ENCODE data around the gene ADGRF5.
A peak's percentile ranks its signal among the peaks of the same experiment; 100 is the strongest.

Gene ADGRF5

DNA sequence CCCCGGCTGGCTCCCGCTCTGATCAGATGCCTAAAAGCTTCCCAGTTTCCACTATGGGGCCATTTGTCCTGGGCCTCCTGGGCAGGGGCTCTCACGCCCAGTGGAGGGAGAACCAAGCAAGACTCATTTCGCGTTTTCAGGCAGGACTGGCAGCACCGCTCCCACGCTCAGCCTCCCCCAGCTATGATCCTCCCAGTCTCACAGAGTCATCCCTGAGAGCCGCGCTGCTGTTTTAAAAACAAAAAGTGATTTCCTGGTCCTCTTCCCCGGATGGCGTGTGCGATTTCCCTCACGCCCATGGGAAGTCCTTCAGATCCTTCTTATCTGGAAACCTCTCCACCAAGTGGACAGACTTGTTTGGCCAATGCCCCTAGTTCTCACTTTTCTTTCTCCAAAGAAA, at the start of gene ADGRF5:
ADGRF5 (minus strand) TSS at position 208 of the 400 bp plus-strand sequence. CDS start 15,176 bp downstream, outside the sequence.
- H3K27me3 ChIP-seq = no peaks in the 10 kb centered on the region
- H3K27ac ChIP-seq = no peak within 1 kb of the TSS
- no peaks in the 10 kb centered on the region for H3K36me3 ChIP-seq
- peaks cover 0 to 20% (median 10%) of the 10 kb centered on the region in 4 donors for H3K4me1 ChIP-seq
- intact Hi-C loops (cut with DNase I; ENCODE audit: low total_unique reads) = no loop called here
- no peaks in the 10 kb centered on the region for H3K9me3 ChIP-seq
- no peak for DNase-seq
- peak within 1 kb of the TSS in 1 of 2 donors; percentile 11 for H3K4me3 ChIP-seq
- TF ChIP-seq, protein P1, sequence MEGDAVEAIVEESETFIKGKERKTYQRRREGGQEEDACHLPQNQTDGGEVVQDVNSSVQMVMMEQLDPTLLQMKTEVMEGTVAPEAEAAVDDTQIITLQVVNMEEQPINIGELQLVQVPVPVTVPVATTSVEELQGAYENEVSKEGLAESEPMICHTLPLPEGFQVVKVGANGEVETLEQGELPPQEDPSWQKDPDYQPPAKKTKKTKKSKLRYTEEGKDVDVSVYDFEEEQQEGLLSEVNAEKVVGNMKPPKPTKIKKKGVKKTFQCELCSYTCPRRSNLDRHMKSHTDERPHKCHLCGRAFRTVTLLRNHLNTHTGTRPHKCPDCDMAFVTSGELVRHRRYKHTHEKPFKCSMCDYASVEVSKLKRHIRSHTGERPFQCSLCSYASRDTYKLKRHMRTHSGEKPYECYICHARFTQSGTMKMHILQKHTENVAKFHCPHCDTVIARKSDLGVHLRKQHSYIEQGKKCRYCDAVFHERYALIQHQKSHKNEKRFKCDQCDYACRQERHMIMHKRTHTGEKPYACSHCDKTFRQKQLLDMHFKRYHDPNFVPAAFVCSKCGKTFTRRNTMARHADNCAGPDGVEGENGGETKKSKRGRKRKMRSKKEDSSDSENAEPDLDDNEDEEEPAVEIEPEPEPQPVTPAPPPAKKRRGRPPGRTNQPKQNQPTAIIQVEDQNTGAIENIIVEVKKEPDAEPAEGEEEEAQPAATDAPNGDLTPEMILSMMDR (IDR thresholded peaks at IDR 0.05) = no peak

DNA sequence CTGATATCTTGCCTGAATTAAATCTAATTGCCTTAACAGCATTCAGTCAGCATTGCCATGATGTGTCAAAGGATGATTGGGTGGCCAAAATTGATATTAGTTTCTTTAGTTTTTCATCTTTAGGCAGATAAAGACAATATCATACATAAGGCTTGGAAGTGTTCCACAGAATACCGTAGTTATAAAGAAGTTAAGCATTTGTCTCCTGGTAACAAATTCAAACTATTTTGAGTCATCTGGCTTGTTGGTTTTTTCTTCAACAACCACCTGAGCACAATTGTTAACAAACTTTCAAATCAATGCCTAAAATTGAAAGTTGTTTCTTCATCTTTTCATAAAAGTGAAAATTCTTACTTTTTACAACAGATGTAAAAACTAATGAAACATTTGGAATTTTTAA, 47.5 kb upstream of the ADGRF5 start:
- Histone ChIP-seq H3K27ac (no peak overlapping the region), H3K9me3 (no peaks in the 10 kb centered on the region), H3K27me3 (no peaks in the 10 kb centered on the region), H3K4me3 (no peak overlapping the region), H3K4me1 (peaks cover 0 to 12% (median 0%) of the 10 kb centered on the region in 4 donors), H3K36me3 (no peaks in the 10 kb centered on the region)
- TF ChIP-seq, protein P1 (IDR thresholded peaks at IDR 0.05) = no peak
- no peak for DNase-seq
- intact Hi-C loops (cut with DNase I; ENCODE audit: low total_unique reads) = no loop called here

DNA sequence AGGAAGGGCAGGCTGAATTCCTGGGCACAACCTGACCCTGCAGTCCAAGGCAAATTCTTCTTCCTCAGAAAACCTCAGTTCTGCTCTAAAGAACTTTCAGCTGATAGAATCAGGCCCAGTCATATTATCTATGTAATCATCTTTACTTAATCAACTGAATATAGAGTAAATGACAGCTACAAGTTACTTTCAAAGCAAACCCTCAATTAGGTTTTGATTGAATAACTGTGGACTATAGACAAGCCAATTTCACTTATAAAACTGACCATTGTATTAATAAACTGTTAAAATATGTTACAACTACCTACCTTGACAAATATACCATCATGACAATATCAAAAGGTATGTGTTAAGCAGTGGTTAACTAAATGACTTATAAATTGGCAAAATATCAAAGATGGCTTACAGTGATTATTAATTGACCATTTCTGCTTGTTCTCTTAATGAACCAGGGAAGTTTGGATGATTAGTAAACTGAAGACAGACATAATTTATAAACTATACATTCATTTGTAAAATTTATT, 46.1 kb upstream of the ADGRF5 start:
- Histone ChIP-seq H3K27ac (no peak overlapping the region), H3K9me3 (no peaks in the 10 kb centered on the region), H3K4me1 (peaks cover 0 to 19% (median 0%) of the 10 kb centered on the region in 4 donors), H3K36me3 (no peaks in the 10 kb centered on the region), H3K4me3 (no peak overlapping the region), H3K27me3 (no peaks in the 10 kb centered on the region)
- TF ChIP-seq, protein P1 (IDR thresholded peaks at IDR 0.05) = no peak
- intact Hi-C loops (cut with DNase I; ENCODE audit: low total_unique reads) = no loop called here
- no peak for DNase-seq

DNA sequence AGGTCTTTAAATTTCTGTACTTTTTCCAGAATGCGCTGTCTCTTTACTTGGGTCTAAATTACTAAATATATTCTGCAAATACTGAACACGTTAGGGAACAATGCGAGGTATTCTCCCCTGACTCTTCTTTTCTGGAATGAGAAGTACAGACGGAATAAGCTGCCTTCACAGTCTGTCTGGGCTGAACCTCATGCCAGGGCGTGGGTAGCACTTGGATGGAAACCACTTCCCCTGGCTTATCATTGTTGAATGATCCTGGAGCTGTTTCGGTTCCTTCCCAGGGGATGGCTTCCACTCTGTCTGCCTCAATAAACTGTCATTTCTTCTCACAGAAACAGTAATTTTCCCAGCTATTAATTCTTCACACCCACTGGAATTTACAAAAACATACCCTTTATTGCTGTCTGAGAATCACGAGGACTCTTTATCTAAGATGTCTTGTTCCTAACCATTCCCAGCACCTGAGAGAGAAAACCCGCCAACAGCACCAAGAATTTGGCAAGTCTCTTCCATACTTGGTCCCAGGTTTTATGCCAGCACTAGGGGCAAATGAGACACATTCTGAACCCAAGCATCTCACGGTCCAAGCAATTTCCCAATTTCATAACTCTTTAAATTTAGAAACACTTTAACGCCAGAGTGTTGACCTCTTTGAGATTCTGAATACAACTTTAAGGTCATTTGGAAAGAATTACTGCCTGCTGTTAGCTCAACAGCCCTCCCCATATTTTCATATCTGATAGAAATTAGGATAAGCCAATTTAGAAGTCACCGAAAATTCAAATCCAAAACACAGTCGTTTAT, 43.2 kb upstream of the ADGRF5 start:
- peaks cover 0 to 19% (median 0%) of the 10 kb centered on the region in 4 donors for H3K4me1 ChIP-seq
- H3K36me3 ChIP-seq = no peaks in the 10 kb centered on the region
- no peaks in the 10 kb centered on the region for H3K27me3 ChIP-seq
- no peak overlapping the region for H3K4me3 ChIP-seq
- TF ChIP-seq, protein P1 (IDR thresholded peaks at IDR 0.05) = no peak
- H3K9me3 ChIP-seq = no peaks in the 10 kb centered on the region
- DNase-seq = no peak
- intact Hi-C loops (cut with DNase I; ENCODE audit: low total_unique reads) = no loop called here
- H3K27ac ChIP-seq = peak overlapping the region in 1 of 2 donors; percentile 13

- intact Hi-C loops (cut with DNase I; ENCODE audit: low total_unique reads) = no loop called here
- TF ChIP-seq, protein P1 (IDR thresholded peaks at IDR 0.05) = no peak
- H3K27ac ChIP-seq = no peak overlapping the region
These were observed 41.9 kb upstream of the ADGRF5 start for GRCh38 chr6:46963626-46964025.

More at GRCh38 chr6:46963626-46964025, 41.9 kb upstream of the ADGRF5 start:
- no peak for DNase-seq
- Histone ChIP-seq H3K9me3 (no peaks in the 10 kb centered on the region), H3K4me3 (no peak overlapping the region), H3K36me3 (no peaks in the 10 kb centered on the region), H3K27me3 (no peaks in the 10 kb centered on the region), H3K4me1 (peaks cover 0 to 19% (median 0%) of the 10 kb centered on the region in 4 donors)

Data from tibial artery (tissue), 4 donors.